Liver (tissue), 9 donors: ENCODE measurements around the gene RAP1GAP2. TPM values are rescaled to one million over a fixed set of nuclear protein-coding genes. Genes with fewer than 3 reads are reported as not detected.

ENCODE experiments used
- DNase-seq: peaks from one replicate; pipeline ENCODE4 v3.0.0-alpha.2; 2017; ENCODE audit warnings: low spot score
- H3K27ac ChIP-seq, 2 donors: one replicate each; pipeline ENCODE4 v1.7.0; 2013; ENCODE audit warnings: inconsistent platforms in 2 of 2, low read length in 2 of 2, control low read depth in 1 of 2, low read depth in 1 of 2, mild to moderate bottlenecking in 1 of 2
- H3K27me3 ChIP-seq, 4 donors: one replicate each; pipeline versions ENCODE4 v1.6.1 to v1.7.0; 2013; ENCODE audit warnings: low read length in 3 of 4, inconsistent platforms in 1 of 4, mild to moderate bottlenecking in 1 of 4, moderate library complexity in 1 of 4; ENCODE audit not compliant: control insufficient read depth in 4 of 4, insufficient read depth in 4 of 4
- H3K36me3 ChIP-seq, 4 donors: one replicate each; pipeline versions ENCODE4 v1.6.1 to v1.7.0; 2013; ENCODE audit warnings: low read length in 3 of 4, mild to moderate bottlenecking in 3 of 4, low read depth in 1 of 4, moderate library complexity in 1 of 4; ENCODE audit not compliant: control insufficient read depth in 4 of 4, insufficient read depth in 3 of 4
- H3K4me1 ChIP-seq, 4 donors: one replicate each; pipeline versions ENCODE4 v1.6.1 to v1.7.0; 2013; ENCODE audit warnings: low read length in 3 of 4, mild to moderate bottlenecking in 3 of 4, moderate library complexity in 1 of 4; ENCODE audit not compliant: control insufficient read depth in 4 of 4, insufficient read depth in 4 of 4
- H3K4me3 ChIP-seq, 3 donors: one replicate each; pipeline versions ENCODE4 v1.6.1 to v1.7.0; 2013; ENCODE audit warnings: low read length in 3 of 3, control low read depth in 1 of 3, low read depth in 1 of 3, mild to moderate bottlenecking in 1 of 3
- H3K9ac ChIP-seq, 2 donors: one replicate each; pipeline ENCODE4 v1.7.0; 2013; ENCODE audit warnings: low read length in 2 of 2, mild to moderate bottlenecking in 2 of 2, moderate library complexity in 2 of 2, control low read depth in 1 of 2, low read depth in 1 of 2
- H3K9me3 ChIP-seq, 4 donors: one replicate each; pipeline versions ENCODE4 v1.6.1 to v1.7.0; 2013; ENCODE audit warnings: low read length in 3 of 4; ENCODE audit not compliant: control insufficient read depth in 4 of 4
- EGR1 ChIP-seq, 2 donors: IDR thresholded peaks; 2 replicates each; pipeline ENCODE4 v1.6.1; 2016 to 2018; ENCODE audit warnings: antibody characterized with exemption in 2 of 2, low read depth in 2 of 2
- FOXA1 ChIP-seq: IDR thresholded peaks from 2 replicates; pipeline ENCODE4 v1.6.1; 2016; ENCODE audit warnings: antibody characterized with exemption
- FOXA2 ChIP-seq: IDR thresholded peaks from 2 replicates; pipeline ENCODE4 v1.6.1; 2016; ENCODE audit warnings: antibody characterized with exemption
- GABPA ChIP-seq, 2 donors: IDR thresholded peaks in 1 of 2; conservative IDR thresholded peaks in 1 of 2; 2 replicates each; pipeline ENCODE4 v1.6.1; 2016; ENCODE audit warnings: antibody characterized with exemption in 2 of 2, mild to moderate bottlenecking in 1 of 2, moderate library complexity in 1 of 2
- HNF4A ChIP-seq, 2 donors: conservative IDR thresholded peaks; 2 replicates each; pipeline ENCODE4 v1.6.1; 2016; ENCODE audit warnings: antibody characterized with exemption in 2 of 2, mild to moderate bottlenecking in 2 of 2
- HNF4G ChIP-seq: IDR thresholded peaks from 2 replicates; pipeline ENCODE4 v1.6.1; 2016; ENCODE audit warnings: antibody characterized with exemption
- JUND ChIP-seq, 2 donors: IDR thresholded peaks; 2 replicates each; pipeline ENCODE4 v1.6.1; 2016; ENCODE audit warnings: antibody characterized with exemption in 2 of 2
- NR2F2 ChIP-seq: IDR thresholded peaks from 2 replicates; pipeline ENCODE4 v1.6.1; 2016; ENCODE audit warnings: antibody characterized with exemption
- RAD21 ChIP-seq, 2 donors: IDR thresholded peaks; 2 replicates each; pipeline ENCODE4 v1.6.1; 2016; ENCODE audit warnings: antibody characterized with exemption in 2 of 2, mild to moderate bottlenecking in 2 of 2
- RXRA ChIP-seq, 2 donors: IDR thresholded peaks; 2 replicates each; pipeline ENCODE4 v1.6.1; 2017 to 2018; ENCODE audit warnings: antibody characterized with exemption in 2 of 2, mild to moderate bottlenecking in 1 of 2
- SP1 ChIP-seq: IDR thresholded peaks from 2 replicates; pipeline ENCODE4 v1.6.1; 2018; ENCODE audit warnings: antibody characterized with exemption, mild to moderate bottlenecking
- TAF1 ChIP-seq: conservative IDR thresholded peaks from 2 replicates; pipeline ENCODE4 v1.6.1; 2016; ENCODE audit warnings: antibody characterized with exemption, mild to moderate bottlenecking
- YY1 ChIP-seq: IDR thresholded peaks from 2 replicates; pipeline ENCODE4 v1.6.1; 2016; ENCODE audit warnings: antibody characterized with exemption, mild to moderate bottlenecking
- WGBS: extraction: QIAGEN DNeasy Blood & Tissue Kit; methylation state at CpG from one replicate; pipeline ENCODE4 v1.1.7; 2013; 5-methylcytosine and 5-hydroxymethylcytosine counted together
- polyA plus RNA-seq, 2 donors: library from polyadenylated mRNA; stranded (reverse) in 1 of 2; unstranded in 1 of 2; fragments of 200-250 nt in 1 of 2; fragments of >200 nt in 1 of 2; fragmentation: Nextera tagmentation in 1 of 2; extraction: Ambion mirVana in 1 of 2; gene quantifications; one replicate each; pipeline versions ENCODE4 v1.2.1 to v1.2.3, GENCODE V29; 2013 to 2015
- total RNA-seq, 2 donors: library from RNA; depleted of rRNA; stranded (reverse); fragments of >200 nt; gene quantifications; one replicate each; pipeline ENCODE4 v1.2.3, GENCODE V29; 2014
- TF ChIP-seq, protein P1 (sequence below): fragments of 150-350 bp; IDR thresholded peaks from 2 replicates; pipeline ENCODE4 v1.5.1; 2017; ENCODE audit warnings: improper control_type of control experiment, low read depth, low read length; ENCODE audit not compliant: missing input control
- TF ChIP-seq, protein P2 (sequence below): IDR thresholded peaks from 2 replicates; pipeline ENCODE4 v1.6.1; 2016; ENCODE audit warnings: antibody characterized with exemption
- TF ChIP-seq, protein P3 (sequence below): IDR thresholded peaks from 2 replicates; pipeline ENCODE4 v1.6.1; 2016; ENCODE audit warnings: antibody characterized with exemption, mild to moderate bottlenecking
- TF ChIP-seq, protein P4 (sequence below): IDR thresholded peaks from 2 replicates; pipeline ENCODE4 v1.6.1; 2016; ENCODE audit warnings: antibody characterized with exemption
- TF ChIP-seq, protein P5 (sequence below): IDR thresholded peaks from 2 replicates; pipeline ENCODE4 v1.6.1; 2016; ENCODE audit warnings: antibody characterized with exemption
- donor health status: healthy.
- donor health status: healthy.
- donor health status: healthy.
- donor health status: healthy.
- donor health status: healthy.

RAP1GAP2 gene
- total and polyA plus RNA-seq, 4 donors: 0.56 to 1.7 (median 1.1) TPM

DNA sequence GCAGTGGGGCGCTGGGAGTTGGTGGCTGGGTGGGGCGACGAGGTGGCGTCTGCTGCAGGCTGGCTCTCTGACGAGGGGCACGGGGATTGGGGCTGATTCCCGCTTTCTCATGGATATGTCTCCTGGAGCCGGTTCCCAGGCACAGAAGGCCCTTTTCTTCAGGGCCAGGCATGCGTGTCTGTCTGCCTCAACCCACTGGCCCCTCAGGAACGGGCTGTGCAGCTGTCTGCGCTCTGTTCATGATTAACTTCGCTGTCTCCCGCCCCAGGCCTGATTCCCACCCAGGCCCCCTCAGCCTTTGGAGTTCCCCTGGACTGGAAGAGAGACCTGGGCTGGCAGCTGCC, 53.1 kb downstream of the RAP1GAP2 start:
- H3K36me3 ChIP-seq: no peaks in the 10 kb centered on the region
- H3K27me3 ChIP-seq: peaks cover 0 to 2% (median 0%) of the 10 kb centered on the region in 4 donors
- DNase-seq: no peak
- no peak overlapping the region for H3K27ac ChIP-seq
- no peaks in the 10 kb centered on the region for H3K9me3 ChIP-seq
- H3K9ac ChIP-seq: no peak overlapping the region
- WGBS: 70% methylated on average over 13 of the region's 13 CpGs
- H3K4me1 ChIP-seq: peaks cover 4 to 10% (median 7%) of the 10 kb centered on the region in 4 donors
- no peak overlapping the region for H3K4me3 ChIP-seq
- TF ChIP-seq FOXA2: no peak
- TF ChIP-seq SP1: no peak

DNA sequence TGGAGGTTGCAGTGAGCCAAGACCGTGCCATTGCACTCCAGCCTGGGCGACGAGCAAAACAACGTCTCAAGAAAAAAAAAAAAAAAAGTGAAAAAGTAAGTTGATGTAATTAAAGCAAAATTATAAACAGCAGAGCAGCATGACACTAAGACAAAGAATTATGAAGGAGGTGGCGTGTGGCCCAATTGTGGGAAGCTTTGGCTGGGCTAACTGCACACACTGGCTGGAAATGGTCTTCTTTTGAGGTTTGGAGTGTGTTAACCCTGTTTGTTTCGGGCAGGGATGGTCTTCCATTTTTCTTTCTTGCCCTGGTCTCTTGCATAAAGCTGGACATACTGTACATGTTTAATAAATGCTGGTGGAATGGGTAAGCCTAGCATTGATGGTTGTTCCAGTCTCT, 54.8 kb downstream of the RAP1GAP2 start:
- no peak for TF ChIP-seq YY1
- TF ChIP-seq RAD21 (IDR thresholded peaks at IDR 0.05): no peak
- no peak for TF ChIP-seq TAF1
- no peak for TF ChIP-seq FOXA2
- no peak for TF ChIP-seq SP1
- TF ChIP-seq, protein P1, sequence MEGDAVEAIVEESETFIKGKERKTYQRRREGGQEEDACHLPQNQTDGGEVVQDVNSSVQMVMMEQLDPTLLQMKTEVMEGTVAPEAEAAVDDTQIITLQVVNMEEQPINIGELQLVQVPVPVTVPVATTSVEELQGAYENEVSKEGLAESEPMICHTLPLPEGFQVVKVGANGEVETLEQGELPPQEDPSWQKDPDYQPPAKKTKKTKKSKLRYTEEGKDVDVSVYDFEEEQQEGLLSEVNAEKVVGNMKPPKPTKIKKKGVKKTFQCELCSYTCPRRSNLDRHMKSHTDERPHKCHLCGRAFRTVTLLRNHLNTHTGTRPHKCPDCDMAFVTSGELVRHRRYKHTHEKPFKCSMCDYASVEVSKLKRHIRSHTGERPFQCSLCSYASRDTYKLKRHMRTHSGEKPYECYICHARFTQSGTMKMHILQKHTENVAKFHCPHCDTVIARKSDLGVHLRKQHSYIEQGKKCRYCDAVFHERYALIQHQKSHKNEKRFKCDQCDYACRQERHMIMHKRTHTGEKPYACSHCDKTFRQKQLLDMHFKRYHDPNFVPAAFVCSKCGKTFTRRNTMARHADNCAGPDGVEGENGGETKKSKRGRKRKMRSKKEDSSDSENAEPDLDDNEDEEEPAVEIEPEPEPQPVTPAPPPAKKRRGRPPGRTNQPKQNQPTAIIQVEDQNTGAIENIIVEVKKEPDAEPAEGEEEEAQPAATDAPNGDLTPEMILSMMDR: no peak
- TF ChIP-seq, protein P2, sequence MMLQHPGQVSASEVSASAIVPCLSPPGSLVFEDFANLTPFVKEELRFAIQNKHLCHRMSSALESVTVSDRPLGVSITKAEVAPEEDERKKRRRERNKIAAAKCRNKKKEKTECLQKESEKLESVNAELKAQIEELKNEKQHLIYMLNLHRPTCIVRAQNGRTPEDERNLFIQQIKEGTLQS: no peak
- TF ChIP-seq RXRA (IDR thresholded peaks at IDR 0.05): no peak
- TF ChIP-seq JUND (IDR thresholded peaks at IDR 0.05): no peak
- TF ChIP-seq, protein P3, sequence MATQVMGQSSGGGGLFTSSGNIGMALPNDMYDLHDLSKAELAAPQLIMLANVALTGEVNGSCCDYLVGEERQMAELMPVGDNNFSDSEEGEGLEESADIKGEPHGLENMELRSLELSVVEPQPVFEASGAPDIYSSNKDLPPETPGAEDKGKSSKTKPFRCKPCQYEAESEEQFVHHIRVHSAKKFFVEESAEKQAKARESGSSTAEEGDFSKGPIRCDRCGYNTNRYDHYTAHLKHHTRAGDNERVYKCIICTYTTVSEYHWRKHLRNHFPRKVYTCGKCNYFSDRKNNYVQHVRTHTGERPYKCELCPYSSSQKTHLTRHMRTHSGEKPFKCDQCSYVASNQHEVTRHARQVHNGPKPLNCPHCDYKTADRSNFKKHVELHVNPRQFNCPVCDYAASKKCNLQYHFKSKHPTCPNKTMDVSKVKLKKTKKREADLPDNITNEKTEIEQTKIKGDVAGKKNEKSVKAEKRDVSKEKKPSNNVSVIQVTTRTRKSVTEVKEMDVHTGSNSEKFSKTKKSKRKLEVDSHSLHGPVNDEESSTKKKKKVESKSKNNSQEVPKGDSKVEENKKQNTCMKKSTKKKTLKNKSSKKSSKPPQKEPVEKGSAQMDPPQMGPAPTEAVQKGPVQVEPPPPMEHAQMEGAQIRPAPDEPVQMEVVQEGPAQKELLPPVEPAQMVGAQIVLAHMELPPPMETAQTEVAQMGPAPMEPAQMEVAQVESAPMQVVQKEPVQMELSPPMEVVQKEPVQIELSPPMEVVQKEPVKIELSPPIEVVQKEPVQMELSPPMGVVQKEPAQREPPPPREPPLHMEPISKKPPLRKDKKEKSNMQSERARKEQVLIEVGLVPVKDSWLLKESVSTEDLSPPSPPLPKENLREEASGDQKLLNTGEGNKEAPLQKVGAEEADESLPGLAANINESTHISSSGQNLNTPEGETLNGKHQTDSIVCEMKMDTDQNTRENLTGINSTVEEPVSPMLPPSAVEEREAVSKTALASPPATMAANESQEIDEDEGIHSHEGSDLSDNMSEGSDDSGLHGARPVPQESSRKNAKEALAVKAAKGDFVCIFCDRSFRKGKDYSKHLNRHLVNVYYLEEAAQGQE: no peak
- TF ChIP-seq, protein P4, sequence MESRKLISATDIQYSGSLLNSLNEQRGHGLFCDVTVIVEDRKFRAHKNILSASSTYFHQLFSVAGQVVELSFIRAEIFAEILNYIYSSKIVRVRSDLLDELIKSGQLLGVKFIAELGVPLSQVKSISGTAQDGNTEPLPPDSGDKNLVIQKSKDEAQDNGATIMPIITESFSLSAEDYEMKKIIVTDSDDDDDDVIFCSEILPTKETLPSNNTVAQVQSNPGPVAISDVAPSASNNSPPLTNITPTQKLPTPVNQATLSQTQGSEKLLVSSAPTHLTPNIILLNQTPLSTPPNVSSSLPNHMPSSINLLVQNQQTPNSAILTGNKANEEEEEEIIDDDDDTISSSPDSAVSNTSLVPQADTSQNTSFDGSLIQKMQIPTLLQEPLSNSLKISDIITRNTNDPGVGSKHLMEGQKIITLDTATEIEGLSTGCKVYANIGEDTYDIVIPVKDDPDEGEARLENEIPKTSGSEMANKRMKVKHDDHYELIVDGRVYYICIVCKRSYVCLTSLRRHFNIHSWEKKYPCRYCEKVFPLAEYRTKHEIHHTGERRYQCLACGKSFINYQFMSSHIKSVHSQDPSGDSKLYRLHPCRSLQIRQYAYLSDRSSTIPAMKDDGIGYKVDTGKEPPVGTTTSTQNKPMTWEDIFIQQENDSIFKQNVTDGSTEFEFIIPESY: no peak
- TF ChIP-seq, protein P5, sequence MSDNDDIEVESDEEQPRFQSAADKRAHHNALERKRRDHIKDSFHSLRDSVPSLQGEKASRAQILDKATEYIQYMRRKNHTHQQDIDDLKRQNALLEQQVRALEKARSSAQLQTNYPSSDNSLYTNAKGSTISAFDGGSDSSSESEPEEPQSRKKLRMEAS: no peak
- no peak for TF ChIP-seq FOXA1
- no peak for TF ChIP-seq HNF4G
- TF ChIP-seq HNF4A (conservative IDR thresholded peaks at IDR 0.05): no peak
- TF ChIP-seq NR2F2: no peak
- no peak for TF ChIP-seq EGR1 (IDR thresholded peaks at IDR 0.05; ENCODE audit: low read depth in 2 of 2)
- TF ChIP-seq GABPA (IDR thresholded peaks at IDR 0.05 in 1 of 2, conservative IDR thresholded peaks at IDR 0.05 in 1 of 2): no peak
- H3K9me3 ChIP-seq: no peaks in the 10 kb centered on the region
- H3K36me3 ChIP-seq: no peaks in the 10 kb centered on the region
- peaks cover 4 to 15% (median 10%) of the 10 kb centered on the region in 4 donors for H3K4me1 ChIP-seq
- H3K4me3 ChIP-seq: no peak overlapping the region
- no peak for DNase-seq
- H3K27ac ChIP-seq: no peak overlapping the region
- H3K9ac ChIP-seq: no peak overlapping the region
- 79% methylated on average over 6 of the region's 6 CpGs for WGBS
- peaks cover 0 to 14% (median 2%) of the 10 kb centered on the region in 4 donors for H3K27me3 ChIP-seq
